Mucosa of descending colon (tissue), 3 donors: ENCODE results near the gene EMCN. TPM values are rescaled to one million over a fixed set of nuclear protein-coding genes. Genes with fewer than 3 reads are reported as not detected.

Experiments
- ATAC-seq: fragments of 200-7000 bp; cut with Tn5 transposase; one replicate; pipeline ENCODE4 v1.9.1; 2020; ENCODE audit warnings: mild to moderate bottlenecking, moderate library complexity
- DNase-seq, 3 donors: peaks; one replicate each; pipeline ENCODE4 v3.0.0-alpha.2; 2020
- H3K36me3 ChIP-seq: fragments of 200-600 bp; one replicate; pipeline ENCODE4 v1.8.0; 2021; ENCODE audit warnings: low read depth, mild to moderate bottlenecking
- H3K4me1 ChIP-seq: fragments of 200-600 bp; one replicate; pipeline ENCODE4 v1.8.0; 2021; ENCODE audit warnings: low read depth, mild to moderate bottlenecking
- H3K4me3 ChIP-seq: fragments of 200-600 bp; one replicate; pipeline ENCODE4 v1.8.0; 2021; ENCODE audit warnings: mild to moderate bottlenecking
- H3K9me3 ChIP-seq: fragments of 200-600 bp; one replicate; pipeline ENCODE4 v1.8.0; 2021; ENCODE audit warnings: mild to moderate bottlenecking
- intact Hi-C, 2 donors: fragments of 100-400 bp; cut with DNase I in 1 of 2; cut with micrococcal nuclease in 1 of 2; formaldehyde crosslinking; loops; one replicate each; pipeline versions ENCODE4 v1.11.0 to v1.11.1; 2022; cut with DNase I, micrococcal nuclease
- total RNA-seq, 3 donors: library from RNA; stranded (reverse); fragmentation: NEBNext Ultra II Directional in 2 of 3; extraction: Animal tissue kit (Norgen Biotek cat#: 25700) in 2 of 3; gene quantifications; one replicate each; pipeline versions ENCODE4 v1.2.1 to v1.2.4, GENCODE V29; 2021 to 2023
- TF ChIP-seq, protein P1 (sequence below): fragments of 200-600 bp; IDR thresholded peaks from one replicate; pipeline ENCODE4 v1.8.0; 2022; ENCODE audit warnings: antibody characterized with exemption, mild to moderate bottlenecking
- donor health status: DM: no; HTN: no; CAD: no; lungs with moderate emphysema.
- donor health status: DM: no; HTN: no; CAD: no.
- donor health status: DM: no; HTN: yes; CAD: no.

The EMCN gene
- total RNA-seq, 3 donors from 2014 or later = 3.1 to 8.0 (median 4.5) TPM

DNA sequence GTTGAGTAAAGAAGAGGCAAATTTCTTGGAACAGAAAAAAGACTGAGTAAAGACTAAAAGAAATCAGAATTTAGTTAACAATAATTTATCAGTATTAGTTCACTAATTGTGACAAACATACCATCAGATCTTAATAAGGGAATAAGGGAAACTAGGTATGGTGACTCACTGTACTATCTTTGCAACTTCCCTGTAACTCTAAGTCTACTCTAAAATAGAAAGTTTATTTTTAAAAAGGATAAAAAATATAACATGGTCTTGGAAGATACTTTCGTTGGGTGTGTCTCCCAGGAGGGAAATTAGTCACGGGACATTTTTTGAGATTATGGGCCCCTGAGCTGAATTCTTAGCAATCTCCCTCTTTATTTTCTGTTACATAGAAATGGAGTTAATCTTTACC lies 97.3 kb downstream of the EMCN start:
- no peak for ATAC-seq
- Histone ChIP-seq H3K9me3 (no peaks in the 10 kb centered on the region), H3K4me3 (no peak overlapping the region), H3K4me1 (no peaks in the 10 kb centered on the region), H3K36me3 (no peaks in the 10 kb centered on the region)
- intact Hi-C loops = no loop called here
- no peak for DNase-seq
- TF ChIP-seq, protein P1, sequence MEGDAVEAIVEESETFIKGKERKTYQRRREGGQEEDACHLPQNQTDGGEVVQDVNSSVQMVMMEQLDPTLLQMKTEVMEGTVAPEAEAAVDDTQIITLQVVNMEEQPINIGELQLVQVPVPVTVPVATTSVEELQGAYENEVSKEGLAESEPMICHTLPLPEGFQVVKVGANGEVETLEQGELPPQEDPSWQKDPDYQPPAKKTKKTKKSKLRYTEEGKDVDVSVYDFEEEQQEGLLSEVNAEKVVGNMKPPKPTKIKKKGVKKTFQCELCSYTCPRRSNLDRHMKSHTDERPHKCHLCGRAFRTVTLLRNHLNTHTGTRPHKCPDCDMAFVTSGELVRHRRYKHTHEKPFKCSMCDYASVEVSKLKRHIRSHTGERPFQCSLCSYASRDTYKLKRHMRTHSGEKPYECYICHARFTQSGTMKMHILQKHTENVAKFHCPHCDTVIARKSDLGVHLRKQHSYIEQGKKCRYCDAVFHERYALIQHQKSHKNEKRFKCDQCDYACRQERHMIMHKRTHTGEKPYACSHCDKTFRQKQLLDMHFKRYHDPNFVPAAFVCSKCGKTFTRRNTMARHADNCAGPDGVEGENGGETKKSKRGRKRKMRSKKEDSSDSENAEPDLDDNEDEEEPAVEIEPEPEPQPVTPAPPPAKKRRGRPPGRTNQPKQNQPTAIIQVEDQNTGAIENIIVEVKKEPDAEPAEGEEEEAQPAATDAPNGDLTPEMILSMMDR = no peak

DNA sequence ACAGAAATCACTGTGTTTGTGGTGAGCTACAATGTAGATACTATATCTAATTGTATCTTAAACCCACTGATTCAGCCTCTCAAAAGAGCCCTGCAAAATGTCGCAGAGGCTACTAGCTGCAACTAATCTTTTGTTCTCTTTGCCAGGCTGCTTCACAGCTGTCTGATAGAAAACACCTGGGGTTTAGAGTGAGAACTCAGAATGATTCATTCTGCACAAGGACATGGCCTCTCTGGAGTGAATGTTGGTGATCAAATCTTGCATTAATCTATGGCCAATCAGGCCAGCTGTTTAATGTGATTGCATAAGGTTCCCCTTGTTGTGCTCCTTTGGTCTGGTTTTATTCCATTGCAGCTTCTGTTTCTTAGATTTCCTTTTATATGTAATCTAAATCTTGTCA lies 100.3 kb downstream of the EMCN start:
- Histone ChIP-seq H3K4me3 (no peak overlapping the region), H3K9me3 (no peaks in the 10 kb centered on the region), H3K4me1 (no peaks in the 10 kb centered on the region), H3K36me3 (no peaks in the 10 kb centered on the region)
- no peak for DNase-seq
- TF ChIP-seq, protein P1 = no peak
- no peak for ATAC-seq
- intact Hi-C loops = no loop called here

DNA sequence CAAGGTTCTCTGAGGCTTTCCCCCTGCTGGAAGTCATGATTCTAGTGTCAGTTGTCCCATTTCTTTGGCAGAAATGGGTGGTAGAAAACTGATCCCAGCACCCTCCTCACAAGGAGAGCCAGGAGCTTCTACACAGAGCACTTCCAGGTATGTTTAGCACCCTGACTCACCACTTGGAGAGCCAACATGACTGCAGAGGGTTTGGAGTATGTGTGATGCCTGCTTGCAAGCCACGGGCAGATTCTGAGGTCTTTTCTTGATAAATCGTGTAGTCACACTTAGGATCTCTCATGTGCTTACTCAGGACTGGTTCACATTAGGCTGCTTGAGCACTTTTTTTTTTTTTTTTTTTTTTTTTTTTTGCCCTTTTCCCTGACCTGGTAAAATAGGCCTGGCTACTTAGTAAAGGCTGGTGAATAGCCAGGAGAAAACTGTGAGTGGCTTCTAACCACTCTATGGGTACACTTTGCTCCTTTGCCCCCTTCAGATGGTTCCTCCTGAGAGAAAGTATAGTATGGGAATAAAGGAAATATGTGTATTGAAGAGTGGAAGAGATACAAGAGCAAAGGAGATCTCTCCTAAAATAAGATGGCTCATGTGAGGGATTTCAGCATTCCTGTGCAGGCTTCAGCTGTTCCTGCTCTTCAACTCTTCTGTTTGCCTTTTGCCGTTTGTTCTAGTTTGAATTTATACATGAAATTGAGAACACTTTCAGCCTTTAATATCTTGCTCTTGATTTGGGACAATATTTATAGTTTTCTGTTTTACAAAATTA lies 103.6 kb downstream of the EMCN start:
- DNase-seq (no peak), ATAC-seq (no peak)
- no peaks in the 10 kb centered on the region for H3K4me1 ChIP-seq
- no peaks in the 10 kb centered on the region for H3K9me3 ChIP-seq
- TF ChIP-seq, protein P1 = no peak
- H3K36me3 ChIP-seq = no peaks in the 10 kb centered on the region
- no peak overlapping the region for H3K4me3 ChIP-seq
- intact Hi-C loops = no loop called here

DNA sequence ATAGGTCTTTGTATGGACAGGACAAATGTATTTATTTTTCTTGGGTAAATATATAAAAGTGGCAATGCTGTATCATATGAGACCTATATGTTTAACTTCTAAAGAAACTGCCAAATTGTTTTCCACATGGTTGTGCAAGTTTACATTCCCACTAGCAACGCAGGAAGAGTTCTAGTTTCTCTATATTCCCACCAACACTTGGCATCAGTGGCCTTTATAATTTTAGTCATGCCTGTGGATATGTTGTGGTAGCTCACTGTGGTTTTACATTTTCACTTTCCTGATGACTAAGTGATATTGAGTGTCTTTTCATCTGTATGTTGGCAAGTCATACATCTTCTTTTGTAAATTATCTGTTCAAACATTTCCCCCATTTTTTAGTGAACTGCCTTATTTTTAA lies 126.0 kb downstream of the EMCN start:
- ATAC-seq (no peak), DNase-seq (no peak)
- intact Hi-C loops = no loop called here
- TF ChIP-seq, protein P1 = no peak
- Histone ChIP-seq H3K9me3 (no peaks in the 10 kb centered on the region), H3K4me3 (no peak overlapping the region), H3K4me1 (no peaks in the 10 kb centered on the region), H3K36me3 (no peaks in the 10 kb centered on the region)

DNA sequence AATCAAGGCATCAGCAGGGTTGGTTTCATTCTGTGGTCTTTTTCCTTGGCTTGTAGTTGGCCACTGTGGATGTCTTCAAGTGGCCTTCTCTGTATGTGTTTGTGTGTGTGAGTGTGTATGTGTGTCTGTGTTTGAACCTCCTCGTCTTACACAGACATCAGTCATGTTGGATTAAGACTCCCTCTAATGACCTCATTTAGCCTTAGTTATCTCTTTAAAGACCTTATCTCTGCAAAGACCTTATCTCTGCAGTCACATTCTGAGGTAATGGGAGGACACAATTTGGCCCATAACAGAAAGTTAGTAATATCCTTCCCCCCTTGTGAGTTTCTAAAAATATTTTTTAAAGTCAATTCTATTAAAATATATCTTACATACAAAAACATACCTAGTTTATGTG lies 126.7 kb downstream of the EMCN start:
- DNase-seq (no peak), ATAC-seq (no peak)
- TF ChIP-seq, protein P1 = no peak
- H3K4me3 ChIP-seq = no peak overlapping the region
- no peaks in the 10 kb centered on the region for H3K4me1 ChIP-seq
- intact Hi-C loops = no loop called here
- H3K36me3 ChIP-seq = no peaks in the 10 kb centered on the region
- no peaks in the 10 kb centered on the region for H3K9me3 ChIP-seq
